Prostate gland (tissue), 2 donors: ENCODE data around the gene ARHGEF11. TPM values are rescaled to one million over a fixed set of nuclear protein-coding genes. Genes with fewer than 3 reads are reported as not detected.

Experiments used
- DNase-seq: peaks from one replicate; pipeline ENCODE4 v3.0.0-alpha.2; 2019; ENCODE audit warnings: low spot score
- H3K27ac ChIP-seq, 2 donors: fragments of 200-600 bp; sonication (generic); 2 replicates each; pipeline ENCODE4 v1.5.1; 2017 to 2019
- H3K27me3 ChIP-seq: fragments of 200-600 bp; sonication (generic); replicated peaks from 2 replicates; pipeline ENCODE4 v1.5.1; 2019; ENCODE audit not compliant: insufficient read depth
- H3K36me3 ChIP-seq, 2 donors: fragments of 200-600 bp; sonication (generic); 1 replicate in 1 of 2; 2 replicates in 1 of 2; pipeline versions ENCODE4 v1.5.1 to v1.8.1; 2017 to 2019
- H3K4me1 ChIP-seq: fragments of 200-600 bp; sonication (generic); replicated peaks from 2 replicates; pipeline ENCODE4 v1.5.1; 2019
- H3K4me3 ChIP-seq, 2 donors: fragments of 200-600 bp; sonication (generic); 2 replicates each; pipeline ENCODE4 v1.5.1; 2017 to 2019
- H3K9me3 ChIP-seq: fragments of 200-600 bp; sonication (generic); 2 replicates; pipeline ENCODE4 v1.5.1; 2017
- POLR2A ChIP-seq: fragments of 450-650 bp; IDR thresholded peaks from one replicate; pipeline ENCODE4 v1.6.1; 2016; ENCODE audit warnings: antibody characterized with exemption, mild to moderate bottlenecking
- POLR2AphosphoS5 ChIP-seq: sonication (generic); formaldehyde crosslinking; IDR thresholded peaks from one replicate; pipeline ENCODE4 v1.6.1; 2017; ENCODE audit warnings: antibody characterized with exemption
- WGBS: methylation state at CpG from one replicate; pipeline ENCODE4 v1.1.5; 2018; 5-methylcytosine and 5-hydroxymethylcytosine counted together
- intact Hi-C: fragments of 100-400 bp; cut with DNase I; formaldehyde crosslinking; loops from one replicate; pipeline ENCODE4 v1.14.2; 2022
- total RNA-seq, 2 donors: library from RNA; depleted of rRNA; stranded (reverse); fragments of >200 nt; gene quantifications; one replicate each; pipeline ENCODE4 v1.1.0, GENCODE V29; 2016
- TF ChIP-seq, protein P1 (sequence below), 4 experiments: fragments of 200-600 bp in 2 of 4; fragments of 450-650 bp in 2 of 4; sonication (generic) in 2 of 4; IDR thresholded peaks; 1 replicate in 3 of 4; 2 replicates in 1 of 4; pipeline ENCODE4 v1.5.1; 2016 to 2019; ENCODE audit warnings: antibody characterized with exemption in 4 of 4, mild to moderate bottlenecking in 2 of 4, moderate library complexity in 2 of 4

ARHGEF11 gene
- total RNA-seq, 2 donors from 2014 or later = 38.3 to 92.6 TPM

DNA sequence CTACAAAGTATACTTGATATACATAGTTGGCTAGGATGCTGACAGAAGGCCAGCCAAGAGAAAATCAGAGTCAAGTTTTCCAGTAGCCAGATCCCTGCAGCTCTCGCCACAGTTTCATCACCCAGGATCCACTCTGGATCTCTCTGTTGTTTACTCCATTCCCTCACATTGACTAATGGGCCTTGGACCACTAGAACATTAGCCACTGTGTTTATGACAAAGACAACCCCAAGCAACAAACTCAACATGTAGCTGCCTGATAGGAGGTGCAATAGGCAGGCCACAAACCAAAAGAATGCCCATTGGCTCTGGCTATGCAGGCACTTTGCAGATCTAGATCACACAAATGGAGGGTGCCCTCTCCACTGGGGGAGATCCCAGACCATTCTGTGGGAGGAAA is 44.2 kb downstream of the ARHGEF11 start:
- Histone ChIP-seq H3K4me3 (no peak overlapping the region), H3K27me3 (no peaks in the 10 kb centered on the region), H3K36me3 (no peaks in the 10 kb centered on the region), H3K9me3 (no peaks in the 10 kb centered on the region), H3K27ac (no peak overlapping the region), H3K4me1 (no peaks in the 10 kb centered on the region)
- intact Hi-C loops = no loop called here
- 94% methylated on average over 1 of the region's 1 CpG for WGBS
- no peak for DNase-seq
- TF ChIP-seq, protein P1, sequence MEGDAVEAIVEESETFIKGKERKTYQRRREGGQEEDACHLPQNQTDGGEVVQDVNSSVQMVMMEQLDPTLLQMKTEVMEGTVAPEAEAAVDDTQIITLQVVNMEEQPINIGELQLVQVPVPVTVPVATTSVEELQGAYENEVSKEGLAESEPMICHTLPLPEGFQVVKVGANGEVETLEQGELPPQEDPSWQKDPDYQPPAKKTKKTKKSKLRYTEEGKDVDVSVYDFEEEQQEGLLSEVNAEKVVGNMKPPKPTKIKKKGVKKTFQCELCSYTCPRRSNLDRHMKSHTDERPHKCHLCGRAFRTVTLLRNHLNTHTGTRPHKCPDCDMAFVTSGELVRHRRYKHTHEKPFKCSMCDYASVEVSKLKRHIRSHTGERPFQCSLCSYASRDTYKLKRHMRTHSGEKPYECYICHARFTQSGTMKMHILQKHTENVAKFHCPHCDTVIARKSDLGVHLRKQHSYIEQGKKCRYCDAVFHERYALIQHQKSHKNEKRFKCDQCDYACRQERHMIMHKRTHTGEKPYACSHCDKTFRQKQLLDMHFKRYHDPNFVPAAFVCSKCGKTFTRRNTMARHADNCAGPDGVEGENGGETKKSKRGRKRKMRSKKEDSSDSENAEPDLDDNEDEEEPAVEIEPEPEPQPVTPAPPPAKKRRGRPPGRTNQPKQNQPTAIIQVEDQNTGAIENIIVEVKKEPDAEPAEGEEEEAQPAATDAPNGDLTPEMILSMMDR (IDR thresholded peaks at IDR 0.05) = no peak
- TF ChIP-seq POLR2AphosphoS5 (no peak), POLR2A (no peak)

DNA sequence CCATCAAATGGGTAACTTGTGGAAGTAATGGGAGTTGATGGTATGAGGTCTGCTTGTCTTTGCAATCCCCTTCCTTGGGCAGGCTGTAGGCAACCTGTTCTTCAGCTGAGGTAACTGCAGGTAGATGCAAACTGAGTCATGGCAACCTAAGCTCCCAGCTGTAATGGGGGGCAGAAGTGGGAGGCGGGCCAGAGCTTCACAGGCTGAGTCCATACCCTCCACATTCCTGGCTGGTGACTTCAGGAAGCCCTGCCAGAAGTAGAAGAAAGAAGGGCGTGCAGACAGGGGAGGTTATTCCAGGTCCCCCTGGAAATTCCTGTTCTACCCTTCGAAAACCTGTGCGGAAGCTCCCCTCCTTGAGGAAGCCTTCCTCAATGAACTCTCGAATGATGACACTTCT is 44.9 kb downstream of the ARHGEF11 start:
- no peaks in the 10 kb centered on the region for H3K9me3 ChIP-seq
- TF ChIP-seq POLR2A = no peak
- TF ChIP-seq, protein P1 (IDR thresholded peaks at IDR 0.05) = no peak
- TF ChIP-seq POLR2AphosphoS5 = no peak
- intact Hi-C loops = no loop called here
- H3K36me3 ChIP-seq = no peaks in the 10 kb centered on the region
- H3K27ac ChIP-seq = no peak overlapping the region
- 88% methylated on average over 5 of the region's 5 CpGs for WGBS
- H3K4me1 ChIP-seq = no peaks in the 10 kb centered on the region
- no peaks in the 10 kb centered on the region for H3K27me3 ChIP-seq
- no peak overlapping the region for H3K4me3 ChIP-seq
- no peak for DNase-seq

DNA sequence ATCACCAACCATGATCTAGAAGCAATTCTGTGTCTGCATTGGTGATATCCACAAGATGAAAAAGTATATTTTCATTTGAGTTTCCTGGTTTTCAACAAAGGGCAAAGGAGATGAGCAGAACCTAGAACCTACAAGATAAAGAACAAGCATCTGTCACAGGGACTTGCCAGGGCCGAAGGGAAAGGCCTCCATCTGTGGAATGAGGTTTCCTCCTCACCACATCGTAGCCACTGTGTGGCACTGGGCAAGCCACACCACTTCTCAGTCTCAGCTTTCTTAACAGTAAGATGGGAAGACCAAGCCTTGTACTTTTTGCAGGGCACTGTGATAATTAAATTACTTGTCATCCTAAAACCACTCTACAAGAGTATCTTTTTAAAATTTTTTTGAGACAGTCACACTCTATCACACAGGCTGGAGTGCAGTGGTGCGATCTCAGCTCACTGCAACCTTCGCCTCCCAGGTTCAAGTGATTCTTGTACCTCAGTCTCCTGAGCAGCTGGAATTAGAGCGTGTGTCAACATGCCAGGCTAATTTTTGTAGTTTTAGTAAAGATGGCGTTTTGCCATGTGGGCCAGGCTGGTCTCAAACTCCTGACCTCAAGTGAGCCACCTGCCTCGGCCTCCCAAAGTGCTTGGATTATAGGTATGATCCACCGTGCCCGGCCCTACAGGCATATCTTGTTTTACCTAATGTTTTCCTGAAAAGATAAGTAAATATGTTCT is 45.8 kb downstream of the ARHGEF11 start:
- H3K27ac ChIP-seq = no peak overlapping the region
- no peaks in the 10 kb centered on the region for H3K36me3 ChIP-seq
- no peaks in the 10 kb centered on the region for H3K9me3 ChIP-seq
- no peaks in the 10 kb centered on the region for H3K4me1 ChIP-seq
- intact Hi-C loops = no loop called here
- whole genome bisulfite sequencing = 74% methylated on average over 9 of the region's 9 CpGs
- H3K27me3 ChIP-seq = no peaks in the 10 kb centered on the region
- DNase-seq = no peak
- TF ChIP-seq, protein P1 (IDR thresholded peaks at IDR 0.05) = no peak
- TF ChIP-seq POLR2AphosphoS5 (no peak), POLR2A (no peak)
- H3K4me3 ChIP-seq = no peak overlapping the region

DNA sequence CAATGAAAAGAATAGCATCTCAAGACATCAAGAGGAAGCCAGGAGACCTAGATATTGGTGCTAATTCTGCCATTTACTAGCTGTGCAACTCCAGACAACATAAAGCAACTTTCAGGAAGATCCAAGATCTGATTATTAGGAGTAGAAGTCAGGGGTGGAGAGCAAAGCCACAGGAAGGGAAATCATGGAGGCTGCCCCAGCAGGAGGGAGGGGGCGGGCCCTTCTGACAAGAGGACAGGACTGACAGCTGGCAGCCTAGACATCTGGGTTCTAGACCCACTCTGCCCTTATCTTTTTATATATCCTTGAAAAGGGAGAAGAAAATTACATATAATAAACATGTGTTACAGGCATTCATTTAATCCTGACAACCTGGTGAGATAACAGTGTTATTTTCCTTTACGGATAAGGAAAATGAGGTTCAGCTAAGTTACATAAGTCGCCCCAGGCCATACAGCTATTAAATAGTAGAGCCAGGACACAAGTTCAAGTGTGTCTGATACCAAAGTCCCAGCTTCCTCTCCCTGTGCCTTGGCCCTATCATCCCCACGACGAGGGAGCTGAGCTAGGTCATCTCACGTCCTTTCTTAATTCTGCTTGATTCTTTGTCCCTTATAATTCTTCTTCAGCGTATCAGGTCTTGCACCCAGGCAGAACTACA is 46.6 kb downstream of the ARHGEF11 start:
- no peak overlapping the region for H3K4me3 ChIP-seq
- H3K27ac ChIP-seq = no peak overlapping the region
- WGBS = 85% methylated on average over 7 of the region's 7 CpGs
- no peaks in the 10 kb centered on the region for H3K9me3 ChIP-seq
- no peaks in the 10 kb centered on the region for H3K4me1 ChIP-seq
- H3K36me3 ChIP-seq = no peaks in the 10 kb centered on the region
- TF ChIP-seq, protein P1 (IDR thresholded peaks at IDR 0.05) = no peak
- TF ChIP-seq POLR2AphosphoS5 (no peak), POLR2A (no peak)
- H3K27me3 ChIP-seq = no peaks in the 10 kb centered on the region
- DNase-seq = no peak
- intact Hi-C loops = no loop called here

DNA sequence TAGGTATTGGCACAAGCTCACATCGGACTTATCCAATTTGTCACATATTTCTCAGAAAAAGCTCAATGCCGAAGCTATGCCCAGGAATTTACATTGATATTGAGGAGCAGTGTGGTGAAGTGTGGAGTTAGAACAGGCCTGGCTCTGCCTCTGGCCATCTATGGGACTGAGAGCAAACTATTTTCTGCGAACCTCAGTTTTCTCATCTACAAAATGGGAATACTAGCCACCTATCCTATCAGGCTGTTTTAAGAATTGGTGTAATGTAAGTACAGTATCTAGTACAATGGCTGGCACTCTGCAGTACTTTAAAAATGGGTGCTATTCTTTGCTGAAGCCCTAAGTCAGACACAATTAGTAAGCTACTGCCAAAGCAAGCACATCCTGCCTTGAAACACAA is 47.2 kb downstream of the ARHGEF11 start:
- Histone ChIP-seq H3K9me3 (no peaks in the 10 kb centered on the region), H3K27me3 (no peaks in the 10 kb centered on the region), H3K36me3 (no peaks in the 10 kb centered on the region), H3K27ac (no peak overlapping the region), H3K4me1 (no peaks in the 10 kb centered on the region), H3K4me3 (no peak overlapping the region)
- DNase-seq = no peak
- TF ChIP-seq POLR2AphosphoS5 (no peak), POLR2A (no peak)
- TF ChIP-seq, protein P1 (IDR thresholded peaks at IDR 0.05) = no peak
- 96% methylated on average over 3 of the region's 3 CpGs for WGBS
- intact Hi-C loops = no loop called here
